HG03060 (cell line): ENCODE measurements around the gene NGB.
"Not testable (repeated sequence)": the region's sequence is repeated elsewhere in the genome, so short reads cannot be mapped to it uniquely, and the experiment has no call there.

Experiments
- ATAC-seq: cut with Tn5 transposase; IDR thresholded peaks from one replicate; pipeline ENCODE4 v1.9.1; 2021; ENCODE audit warnings: low read depth, moderate number of reproducible peaks; ENCODE audit not compliant: unreplicated experiment

NGB gene

DNA sequence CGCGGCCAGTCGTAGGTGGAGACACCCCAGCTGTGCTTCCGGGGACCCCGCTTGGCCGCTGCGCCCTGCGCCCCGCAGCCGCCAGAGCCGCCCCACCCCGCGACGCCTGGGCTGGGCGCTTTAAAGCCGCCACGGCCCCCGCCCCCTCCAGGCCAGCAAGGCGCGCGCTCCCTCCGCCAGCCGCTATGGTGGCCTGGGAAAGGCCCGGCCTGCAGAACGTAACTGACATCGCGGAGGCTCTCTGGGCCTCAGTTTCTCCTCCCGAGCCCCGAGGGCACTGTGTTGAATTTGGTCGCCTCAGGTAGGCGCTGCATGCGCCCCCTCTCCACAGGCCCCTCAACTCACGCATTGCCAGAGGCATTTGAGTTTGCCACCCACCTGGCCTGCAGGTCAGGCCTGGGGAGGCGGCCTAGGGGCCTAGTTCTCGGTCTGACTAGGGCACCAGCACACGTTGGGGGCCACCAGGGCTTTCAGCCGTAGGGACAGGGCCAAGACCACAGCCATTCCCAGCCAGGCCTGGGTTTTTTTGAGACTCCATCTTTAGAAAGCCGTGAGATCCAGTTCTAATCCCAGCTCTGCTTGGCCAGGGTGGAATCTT, at the start of gene NGB:
Gene NGB (minus strand): TSS at position 94 of the 598 bp plus-strand sequence. CDS start 269 bp downstream, outside the sequence.
- no peak for ATAC-seq

DNA sequence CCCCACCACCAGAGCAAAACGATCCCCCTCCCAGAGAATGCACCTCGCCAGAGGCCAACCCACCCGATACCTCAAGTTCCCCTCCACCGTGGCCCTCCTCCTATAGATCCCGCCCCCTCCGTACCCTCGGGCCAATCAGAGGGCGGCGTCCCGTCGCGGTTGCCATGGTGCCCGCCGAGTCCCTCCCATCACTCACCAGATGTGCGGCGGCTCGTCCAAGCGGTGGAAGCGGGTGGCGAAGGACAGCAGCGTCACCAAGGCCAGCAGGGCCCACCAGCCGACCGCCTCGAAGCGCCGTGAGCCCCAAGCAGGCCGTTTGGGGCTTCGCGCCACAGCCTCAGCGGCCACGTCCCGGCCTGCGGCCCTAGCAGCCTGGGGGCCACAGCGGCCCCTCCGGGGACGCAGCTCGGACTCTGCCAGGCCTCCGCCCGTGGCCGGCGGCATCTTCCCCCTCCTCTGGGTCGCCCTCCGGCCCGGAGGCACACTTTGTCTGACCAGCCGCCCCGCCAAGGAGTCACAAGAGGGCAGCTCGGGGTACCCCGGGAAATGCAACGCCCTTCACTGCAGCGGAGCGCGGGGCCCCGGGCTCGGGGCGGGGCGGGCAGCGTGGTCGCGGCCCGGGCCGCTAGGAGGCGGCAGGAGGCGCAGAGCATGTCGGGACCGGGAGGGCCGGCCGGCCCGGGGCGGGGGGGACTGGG, 49.4 kb upstream of the NGB start, which contains the start of gene POMT2:
Gene POMT2 (minus strand): TSS at position 646 of the 698 bp plus-strand sequence. CDS start 202 bp downstream, at position 444.
- ATAC-seq: peak; percentile 42

DNA sequence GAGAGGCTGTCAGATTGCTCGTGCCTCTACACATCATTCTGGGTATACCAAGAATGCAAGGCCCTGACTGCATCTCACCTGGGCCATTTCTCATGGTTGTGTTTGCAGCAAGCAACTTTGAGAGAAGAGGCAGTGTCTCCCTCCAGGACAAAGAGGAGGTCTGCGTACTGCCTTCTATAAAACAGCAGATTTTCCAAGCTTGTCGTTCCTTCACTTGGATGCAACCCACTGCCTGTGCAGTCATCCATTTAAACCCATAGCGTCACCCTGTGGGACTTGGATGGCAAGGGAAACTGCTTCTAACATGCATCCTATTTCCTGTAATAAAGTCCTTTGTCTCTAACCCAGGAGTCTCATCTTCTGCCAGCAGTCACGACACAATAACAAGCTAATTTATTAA, 48.4 kb upstream of the NGB start:
- no peak for ATAC-seq

- not testable (repeated sequence) for ATAC-seq
These were observed 47.8 kb upstream of the NGB start for GRCh38 chr14:77318756-77319155.

DNA sequence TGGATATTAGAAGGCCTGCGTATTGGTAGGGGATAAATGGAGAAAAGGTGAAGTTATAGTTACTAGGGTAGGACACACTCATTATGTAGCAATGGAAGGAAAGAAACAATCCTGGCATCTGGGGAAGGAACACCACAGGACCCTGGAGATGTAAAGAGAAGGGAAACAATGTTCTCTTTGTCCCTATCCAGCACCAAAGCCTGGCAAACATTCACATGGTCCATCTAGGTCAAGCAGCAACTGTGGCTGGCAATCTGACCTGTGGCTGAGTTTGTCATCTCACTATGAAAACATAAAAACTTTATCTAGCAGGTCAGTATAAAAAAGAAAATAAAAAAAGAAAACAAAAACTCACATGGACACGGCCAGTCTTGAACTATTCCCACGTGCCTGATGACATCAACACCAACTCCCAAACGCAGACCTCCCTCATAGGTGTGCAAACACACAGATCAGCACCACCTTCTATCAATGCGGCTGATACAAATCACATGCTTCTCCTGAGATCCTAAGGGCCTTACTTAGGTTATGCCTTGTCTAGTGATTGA, 47.1 kb upstream of the NGB start:
- ATAC-seq: no peak

GRCh38 chr14:77316872-77317301, 45.9 kb upstream of the NGB start:
- ATAC-seq: no peak

DNA sequence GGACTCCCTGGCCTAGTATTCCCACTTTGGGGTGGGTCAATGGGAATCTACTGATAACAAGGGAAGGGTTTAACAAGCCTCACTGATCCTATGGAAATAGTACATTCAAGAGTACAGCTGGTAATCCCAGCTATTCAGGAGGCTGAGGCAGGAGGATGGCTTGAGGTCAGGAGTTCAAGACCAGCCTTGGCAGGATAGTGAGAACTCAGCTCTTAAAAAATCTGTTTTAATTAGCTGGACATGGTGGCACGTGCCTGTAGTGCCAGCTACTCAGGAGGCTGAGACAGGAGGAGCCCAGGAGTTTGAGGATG, 45.1 kb upstream of the NGB start:
- no peak for ATAC-seq

- ATAC-seq: no peak
These were observed 43.8 kb upstream of the NGB start for GRCh38 chr14:77314539-77315457.

GRCh38 chr14:77314043-77314442, 43.0 kb upstream of the NGB start:
- no peak for ATAC-seq

DNA sequence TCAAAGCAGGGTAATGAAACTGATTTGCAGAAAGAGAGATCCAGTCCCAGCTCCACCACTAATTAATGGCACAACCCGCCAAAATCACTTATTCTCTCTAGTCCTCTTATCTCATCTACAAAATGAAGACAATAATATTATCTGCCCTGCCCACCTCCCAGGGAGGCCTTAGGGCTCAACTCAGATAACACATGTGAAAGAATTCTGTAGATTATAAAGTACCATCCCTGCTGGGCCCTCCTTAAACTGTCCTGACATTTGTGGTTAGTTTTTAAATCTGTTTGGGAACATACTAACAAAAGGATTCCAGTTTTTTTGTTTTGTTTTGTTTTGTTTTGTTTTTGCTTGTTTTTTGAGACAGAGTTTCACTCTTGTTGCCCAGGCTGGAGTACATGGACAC, 42.4 kb upstream of the NGB start:
- ATAC-seq: no peak

DNA sequence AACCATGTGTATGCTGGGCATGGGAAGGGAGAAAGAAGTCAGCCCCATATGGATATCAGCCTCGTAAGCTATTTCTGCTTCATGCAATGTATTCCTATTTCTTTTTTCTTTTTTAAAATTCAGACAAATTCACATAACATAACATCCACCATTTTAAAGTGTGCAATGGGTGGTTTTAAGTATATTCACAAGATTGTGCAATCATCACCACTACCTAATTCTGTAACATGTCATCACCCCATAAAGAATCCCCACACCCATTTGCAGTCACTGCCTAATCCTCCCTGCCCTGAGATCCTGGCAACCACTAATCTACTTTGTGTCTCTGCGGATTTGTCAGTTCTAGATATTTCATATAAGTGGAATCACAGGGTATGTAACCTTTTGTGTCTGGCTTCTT, 40.2 kb upstream of the NGB start:
- ATAC-seq: no peak

DNA sequence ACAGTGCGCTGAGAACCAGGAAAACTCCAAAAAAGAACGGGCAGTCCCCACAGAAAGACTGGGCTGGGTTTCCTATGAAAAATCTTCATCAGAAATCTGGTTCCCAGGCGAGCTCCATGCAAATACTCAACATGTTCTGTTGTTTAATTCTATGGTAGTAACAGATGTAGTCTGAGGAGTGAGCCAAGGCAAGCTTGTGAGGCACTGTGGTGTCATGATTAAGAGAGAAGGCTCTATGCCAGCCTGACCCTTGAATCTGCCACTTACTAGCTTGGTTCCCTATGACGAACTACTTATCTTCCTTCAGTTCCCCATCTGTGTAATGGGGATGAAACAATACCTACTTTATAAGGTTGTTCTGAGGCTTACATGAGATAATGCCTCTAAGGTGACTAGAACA, 39.0 kb upstream of the NGB start:
- ATAC-seq: no peak

- no peak for ATAC-seq
These were observed 38.1 kb upstream of the NGB start for GRCh38 chr14:77309131-77309530.

- ATAC-seq: no peak
These were observed 36.0 kb upstream of the NGB start for GRCh38 chr14:77306851-77307496.

GRCh38 chr14:77306416-77306815, 35.4 kb upstream of the NGB start:
- no peak for ATAC-seq

DNA sequence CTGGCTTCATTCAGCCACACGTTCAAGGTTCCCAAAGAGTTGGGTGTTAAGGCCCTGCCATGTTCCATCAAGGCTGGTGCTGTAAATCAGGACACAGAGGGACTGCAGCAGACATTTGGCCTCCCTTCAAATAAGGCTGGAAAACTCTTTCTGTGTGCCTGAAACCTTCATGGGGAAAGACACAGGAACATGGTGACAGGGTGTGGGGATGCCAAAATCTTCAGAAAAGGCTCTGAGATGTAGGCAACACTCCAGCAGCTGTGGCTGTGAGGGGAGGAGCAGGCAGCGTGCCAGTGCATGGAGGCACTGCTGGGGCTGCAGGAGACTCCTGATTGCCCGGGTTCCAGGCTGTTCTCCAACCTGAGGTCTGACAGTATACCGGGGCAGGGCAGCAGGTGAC, 34.7 kb upstream of the NGB start:
- no peak for ATAC-seq

DNA sequence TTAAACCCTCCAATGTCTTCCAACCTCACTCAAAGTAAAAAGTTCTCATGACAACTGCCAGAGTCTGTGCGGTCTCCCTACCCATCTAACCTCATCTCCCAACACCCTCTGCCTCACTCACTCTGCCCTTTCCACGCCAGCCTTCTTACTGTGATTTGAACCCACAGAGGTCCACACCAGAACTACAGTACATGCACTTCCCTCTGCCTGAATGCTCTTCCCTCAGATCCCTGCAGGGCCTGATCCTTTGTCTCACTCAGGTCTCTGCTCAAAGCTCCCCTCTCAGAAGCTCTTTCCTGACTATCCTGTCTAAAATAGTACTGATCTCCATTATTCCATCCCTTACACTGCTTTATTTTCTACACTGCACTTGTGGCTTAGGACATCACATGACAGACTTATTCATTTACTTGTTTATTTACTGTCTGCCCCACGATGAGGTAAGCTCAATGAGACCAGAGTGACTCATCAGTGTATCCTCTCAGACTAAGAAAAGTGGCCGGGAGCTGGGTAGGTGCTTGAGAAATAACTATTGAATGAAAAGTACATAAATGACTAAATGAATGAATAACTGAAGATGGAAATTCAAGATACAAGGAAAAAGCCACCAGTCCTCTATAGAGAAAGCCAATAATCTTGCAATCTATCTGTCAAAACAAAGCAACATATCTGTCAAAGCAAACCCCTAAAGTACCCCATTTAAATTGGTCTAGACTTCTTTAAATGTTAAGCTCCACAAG, 32.6 kb upstream of the NGB start:
- no peak for ATAC-seq

GRCh38 chr14:77302926-77303325, 31.9 kb upstream of the NGB start:
- no peak for ATAC-seq

DNA sequence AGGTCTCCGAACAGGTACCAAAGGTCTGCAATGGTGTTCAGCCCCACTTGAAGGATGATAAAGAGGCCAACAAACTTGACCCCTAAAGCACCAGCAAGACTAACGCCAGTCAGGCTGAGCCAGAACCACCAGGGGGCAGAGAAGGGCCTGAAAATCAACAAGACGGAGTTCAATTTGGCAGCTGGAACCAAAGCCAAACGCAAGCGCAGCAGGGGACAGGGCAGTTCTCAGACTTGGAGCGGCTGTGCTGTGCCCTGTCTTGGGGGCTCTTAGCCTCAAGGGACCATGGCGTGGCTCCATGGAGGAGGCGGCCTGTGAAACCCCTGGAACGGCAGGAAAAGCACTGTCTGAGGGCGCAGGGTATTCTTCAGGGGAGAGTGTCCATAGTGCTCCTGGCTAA, 30.1 kb upstream of the NGB start:
- no peak for ATAC-seq

GRCh38 chr14:77299771-77300170, 28.8 kb upstream of the NGB start:
- ATAC-seq: no peak
